GM19239 (cell line): ENCODE measurements around the gene XAF1.
"Not testable (repeated sequence)": the region's sequence is repeated elsewhere in the genome, so short reads cannot be mapped to it uniquely, and the experiment has no call there.

Experiments
- DNase-seq: peaks from one replicate; pipeline ENCODE4 v3.0.0; 2011; ENCODE audit warnings: low spot score; ENCODE audit not compliant: insufficient read length
- FAIRE-seq: peaks from 2 replicates; lab custom pipeline; 2011; peaks lifted over from hg19 to GRCh38; lab: Jason Lieb, UNC

Gene XAF1

DNA sequence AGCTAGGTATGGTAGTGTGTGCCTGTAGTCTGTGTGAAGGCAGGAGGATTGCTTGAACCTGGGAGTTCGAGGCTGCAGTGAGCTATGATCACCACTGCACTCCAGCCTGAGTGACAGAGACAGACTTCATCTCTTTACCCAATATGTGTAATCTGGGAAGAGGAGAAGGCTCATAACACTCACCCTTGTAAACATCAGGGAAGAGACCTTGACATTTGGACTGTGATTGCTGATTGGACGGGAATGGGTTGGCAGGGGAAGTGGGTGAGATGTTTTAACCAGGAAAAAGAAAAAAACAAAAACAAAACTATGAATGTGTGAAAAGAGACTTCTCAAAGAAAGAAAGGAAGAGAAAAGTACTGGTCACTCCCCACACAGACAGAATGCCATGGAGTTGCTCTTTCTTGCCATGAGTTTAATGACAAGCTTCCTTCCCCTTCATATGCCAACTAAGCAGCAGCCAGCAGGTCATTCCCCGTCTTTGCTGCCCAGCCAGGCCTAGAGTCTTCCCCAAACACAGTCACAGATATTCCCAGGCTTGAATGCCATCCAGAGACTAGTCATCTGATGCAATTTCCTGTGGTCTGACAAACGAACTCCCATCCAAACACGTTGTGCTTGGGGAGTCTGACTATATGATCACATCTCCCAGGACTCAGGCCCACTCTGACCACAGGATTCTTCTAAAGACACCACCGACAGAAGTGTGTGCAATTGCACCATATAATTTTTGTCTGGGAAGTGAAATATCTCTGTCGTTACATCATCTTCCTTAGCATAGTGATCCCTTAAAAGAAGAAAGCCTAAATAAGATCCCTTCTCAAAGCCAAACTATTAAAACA lies 3.6 kb upstream of the XAF1 start:
- FAIRE-seq (no peak), DNase-seq (no peak)

- FAIRE-seq, result no peak
- DNase-seq, result no peak
Measured at GRCh38 chr17:6753006-6753445, 2.8 kb upstream of the XAF1 start.

DNA sequence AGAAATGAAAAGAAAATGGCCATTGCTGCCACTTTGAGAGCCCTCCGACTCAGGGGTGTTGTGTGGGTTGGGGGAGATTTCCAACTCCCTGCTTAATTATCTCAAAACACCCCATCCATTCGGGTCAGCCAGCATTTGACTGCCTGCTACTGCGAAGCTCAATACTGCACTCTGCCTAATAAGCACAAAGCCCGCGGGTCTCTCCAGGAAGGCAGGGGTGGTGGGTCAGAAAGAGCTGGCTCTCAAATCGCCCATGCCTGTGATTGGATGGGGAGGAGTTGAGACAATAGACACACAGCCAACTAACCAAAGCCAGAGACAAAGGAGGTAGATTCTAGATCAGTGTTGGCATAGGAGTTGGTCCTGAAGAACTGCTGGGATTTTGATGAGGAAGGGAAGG lies 2.3 kb upstream of the XAF1 start:
- DNase-seq, result no peak
- peak; percentile 26 for FAIRE-seq

- no peak for DNase-seq
- no peak for FAIRE-seq
Measured at GRCh38 chr17:6755281-6755680, 565 bp upstream of the XAF1 start.

DNA sequence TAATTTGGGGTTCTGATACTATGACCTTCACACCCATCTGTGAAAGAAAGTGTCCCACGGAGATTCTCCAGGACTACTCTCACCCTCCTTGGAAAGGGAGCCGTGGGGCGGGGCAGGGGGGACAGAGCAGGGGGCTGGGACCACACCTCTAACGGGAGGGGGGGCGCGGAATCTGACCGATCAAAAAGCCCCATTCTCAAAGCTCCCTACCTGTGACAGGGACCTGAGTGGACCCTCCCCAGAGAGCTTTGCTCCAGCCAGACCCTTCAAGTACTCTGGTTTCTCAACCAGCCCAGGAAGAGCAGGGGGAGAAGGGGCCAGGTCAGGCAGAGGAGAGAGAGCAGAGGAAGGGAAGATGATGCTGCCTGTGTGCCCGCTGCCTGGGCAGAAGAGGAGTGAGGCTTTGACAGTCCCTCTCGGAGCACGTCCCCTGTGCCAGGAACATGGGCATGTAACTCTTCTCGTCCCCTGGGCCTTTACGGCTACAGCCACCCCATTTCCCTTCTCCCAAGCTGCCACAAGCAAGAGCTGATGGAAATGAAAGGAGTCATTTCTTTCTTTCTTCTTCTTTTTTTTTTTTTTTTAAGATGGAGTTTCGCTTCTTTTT lies 682 bp downstream of the XAF1 start:
- FAIRE-seq, result no peak
- DNase-seq, result no peak

DNA sequence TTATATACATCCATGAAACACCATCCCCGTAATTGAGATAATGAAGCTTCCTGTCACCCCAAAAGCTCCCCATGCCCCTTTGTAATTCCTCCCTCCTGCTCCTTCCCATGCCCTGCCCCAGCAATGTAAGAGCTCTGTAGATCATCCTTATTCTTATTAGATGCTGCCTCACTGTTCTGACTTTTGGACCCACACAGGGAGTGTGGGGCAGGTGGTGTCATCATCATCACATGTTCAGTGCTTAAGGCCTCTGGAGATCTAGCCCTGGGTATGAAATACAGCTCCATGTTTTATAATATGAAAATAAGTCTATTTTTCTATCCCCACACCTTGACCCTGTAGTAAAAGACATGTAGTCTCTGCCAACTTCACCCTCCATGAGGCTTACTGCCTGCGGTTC lies 1.9 kb downstream of the XAF1 start:
- FAIRE-seq (peak; percentile 69), DNase-seq (no peak)

GRCh38 chr17:6761779-6762178 lies 5.9 kb downstream of the XAF1 start:
- no peak for DNase-seq
- FAIRE-seq, result no peak

DNA sequence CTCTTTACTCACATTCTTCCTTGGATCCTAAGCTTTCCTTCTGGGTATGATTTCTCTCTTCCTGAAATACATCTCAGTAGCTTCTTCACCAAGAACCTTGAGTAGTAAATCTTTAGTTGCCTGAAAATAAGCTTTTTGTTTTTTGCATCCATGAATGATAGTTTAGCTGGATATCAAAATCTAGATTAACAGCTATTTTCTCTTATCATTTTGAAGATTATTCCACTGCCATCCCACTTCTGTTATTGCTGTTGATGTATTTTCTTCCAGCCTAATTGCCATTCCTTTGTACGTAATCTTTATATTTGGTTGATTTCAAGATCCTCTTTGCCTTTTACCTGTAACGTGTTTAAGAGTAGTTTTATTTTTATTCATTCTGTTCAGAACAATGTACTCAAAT lies 12.6 kb downstream of the XAF1 start:
- FAIRE-seq (no peak), DNase-seq (no peak)

GRCh38 chr17:6772016-6772415 lies 16.2 kb downstream of the XAF1 start:
- DNase-seq (no peak), FAIRE-seq (no peak)

DNA sequence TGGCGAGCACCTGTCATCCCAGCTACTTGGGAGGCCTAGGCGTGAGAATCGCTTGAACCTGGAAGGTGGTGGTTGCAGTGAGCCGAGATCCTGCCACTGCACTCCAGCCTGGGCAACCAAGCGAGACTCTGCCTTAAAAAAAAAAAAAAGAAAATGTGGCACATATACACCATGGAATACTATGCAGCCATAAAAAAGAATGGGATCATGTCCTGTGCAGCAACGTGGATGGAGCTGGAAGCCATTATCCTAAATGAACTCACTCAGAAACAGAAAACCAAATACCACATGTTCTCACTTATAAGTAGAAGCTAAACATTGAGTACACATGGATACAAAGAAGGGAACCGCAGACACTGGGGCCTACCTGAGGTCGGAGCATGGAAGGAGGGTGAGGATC lies 19.1 kb downstream of the XAF1 start:
- FAIRE-seq, DNase-seq: not testable (repeated sequence)

DNA sequence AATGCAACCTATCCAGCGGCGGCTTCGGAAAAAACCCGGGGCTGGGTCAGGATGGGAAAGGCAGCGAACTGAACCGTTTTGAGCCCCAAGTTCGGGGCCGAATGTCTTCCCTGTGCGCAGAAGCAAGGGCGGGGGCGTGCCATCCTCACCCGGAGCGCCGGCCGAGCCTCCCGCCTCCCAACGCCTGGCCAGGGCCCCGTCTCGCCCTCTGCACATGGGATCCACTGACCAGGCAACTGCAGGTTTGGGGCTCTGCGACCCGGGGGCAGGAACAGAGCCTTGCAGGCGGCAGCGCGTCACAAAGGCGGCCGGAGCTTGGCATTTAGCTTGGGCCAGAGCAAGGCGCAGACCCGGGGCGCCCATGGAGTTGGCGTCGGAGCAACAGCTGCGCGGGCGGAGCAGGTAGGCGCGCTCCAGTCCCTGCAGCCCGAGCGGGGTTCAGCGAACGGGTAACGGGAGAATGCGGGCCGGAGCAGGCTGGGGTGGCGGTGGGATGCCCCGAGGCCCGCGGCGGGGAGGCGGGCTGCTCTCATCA lies 20.1 kb downstream of the XAF1 start, which contains the start of gene FBXO39:
Gene FBXO39, plus strand, starts transcription at position 345 of the 535 bp plus-strand sequence. CDS start 3,654 bp downstream, outside the sequence.
- no peak for FAIRE-seq
- no peak for DNase-seq

GRCh38 chr17:6779411-6779810 lies 23.6 kb downstream of the XAF1 start:
- FAIRE-seq, result no peak

GRCh38 chr17:6780001-6780400 lies 24.2 kb downstream of the XAF1 start:
- FAIRE-seq, result no peak
- no peak for DNase-seq

More at GRCh38 chr17:6779411-6779810, 23.6 kb downstream of the XAF1 start:
- no peak for DNase-seq

DNA sequence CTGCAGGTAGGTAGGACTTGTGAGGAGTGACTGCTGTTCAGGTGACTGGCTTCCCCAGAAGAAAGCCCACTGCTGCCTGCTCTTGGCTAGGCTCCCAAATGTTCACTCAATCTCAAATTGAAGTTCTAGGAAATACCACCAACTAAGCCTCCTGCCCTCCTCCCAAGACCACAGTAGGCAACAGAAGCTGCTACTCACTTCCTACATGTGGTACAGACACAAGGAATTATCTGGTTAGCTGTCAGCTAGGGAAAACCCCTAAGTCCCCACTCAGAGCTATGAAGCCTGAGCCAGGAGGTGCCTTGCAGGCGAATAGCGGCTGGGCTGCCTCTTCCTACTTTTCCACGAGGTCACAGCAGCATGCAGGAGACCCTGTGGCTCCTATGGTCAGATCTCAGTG lies 25.0 kb downstream of the XAF1 start:
- no peak for FAIRE-seq

GRCh38 chr17:6782244-6782643 lies 26.4 kb downstream of the XAF1 start:
- FAIRE-seq (no peak), DNase-seq (no peak)

More for the DNA sequence above, 25.0 kb downstream of the XAF1 start:
- no peak for DNase-seq

DNA sequence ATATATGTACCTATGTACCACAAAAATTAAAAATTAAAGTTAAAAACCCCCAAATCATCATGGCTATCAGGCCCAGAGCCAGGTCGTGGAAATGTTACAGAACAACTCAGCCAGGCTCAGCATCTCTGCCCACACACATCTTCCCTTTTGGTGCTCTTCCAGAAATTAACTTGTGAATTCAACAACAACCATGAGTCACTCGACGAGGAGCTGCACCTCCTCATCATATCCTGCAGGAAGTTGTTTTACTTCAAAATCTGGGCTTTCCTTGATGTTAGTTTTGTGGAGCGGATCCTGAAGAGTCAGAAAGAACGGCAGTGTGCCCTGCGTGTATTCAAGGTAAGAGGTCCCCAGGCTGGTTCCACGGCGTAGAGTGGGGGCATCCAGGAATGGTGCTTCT lies 30.8 kb downstream of the XAF1 start:
- no peak for DNase-seq
- no peak for FAIRE-seq

GRCh38 chr17:6787081-6787693 lies 31.3 kb downstream of the XAF1 start:
- no peak for DNase-seq

DNA sequence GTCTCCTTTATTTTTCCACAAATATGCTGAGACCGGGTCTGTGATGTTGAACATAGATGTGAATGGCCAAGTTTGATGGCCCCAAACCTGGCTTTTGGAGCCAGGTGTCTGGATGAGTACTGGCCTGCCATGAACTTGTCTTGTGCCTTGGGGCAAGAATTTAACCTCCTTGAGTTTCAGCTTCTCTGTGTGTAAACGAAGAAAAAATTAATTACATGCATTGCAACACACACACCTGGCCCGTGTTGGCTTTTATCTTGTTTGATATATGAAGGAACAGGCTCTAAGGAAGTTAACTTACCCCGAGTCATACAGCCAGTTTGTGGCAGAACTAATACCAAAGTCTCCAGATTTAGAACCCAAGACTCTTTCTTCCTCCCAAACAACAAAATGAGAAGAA lies 33.3 kb downstream of the XAF1 start:
- DNase-seq (no peak), FAIRE-seq (no peak)

More at GRCh38 chr17:6787081-6787693, 31.3 kb downstream of the XAF1 start:
- FAIRE-seq, result no peak

- no peak for DNase-seq
- no peak for FAIRE-seq
Measured at GRCh38 chr17:6793748-6794493, 38.1 kb downstream of the XAF1 start.
